IMR-90 (cell line): ENCODE measurements around the gene GCFC2. TPM values are rescaled to one million over a fixed set of nuclear protein-coding genes. Genes with fewer than 3 reads are reported as not detected.

Source experiments
- ATAC-seq: fragments of 200-7000 bp; cut with Tn5 transposase; 2 replicates; pipeline ENCODE4 v1.9.1; 2020; ENCODE audit warnings: low read depth, mild to moderate bottlenecking, moderate library complexity
- BruUV-seq: library from RNA; stranded (reverse); fragments of 400-500 nt; replicated peaks from 2 replicates; lab custom pipeline; 2021; lab: Mats Ljungman, UMichigan
- CTCF ChIA-PET: fragments of 300-600 bp; formaldehyde crosslinking; extraction: SDS; loops from one replicate; lab custom pipeline; 2021; ENCODE audit warnings: antibody characterized with exemption; lab: Yijun Ruan, JAX
- POLR2A ChIA-PET: fragments of 300-600 bp; sonication (Branson Sonifier 250); formaldehyde crosslinking; loops from one replicate; lab custom pipeline; 2022; ENCODE audit warnings: antibody characterized with exemption; ENCODE audit not compliant: unreplicated experiment; lab: Charles Lee
- DNase-seq: peaks from one replicate; pipeline ENCODE4 v3.0.0; 2013
- H2AFZ ChIP-seq: replicated peaks from 2 replicates; pipeline ENCODE3; 2013; ENCODE audit warnings: low read length, mild to moderate bottlenecking; ENCODE audit not compliant: poor library complexity
- H2AK5ac ChIP-seq: 2 replicates; pipeline ENCODE4 v1.6.1; 2013; ENCODE audit warnings: low read depth, low read length, inconsistent platforms
- H2AK9ac ChIP-seq: replicated peaks from 2 replicates; pipeline ENCODE3; 2013; ENCODE audit warnings: mild to moderate bottlenecking, low read depth, low read length, moderate library complexity; ENCODE audit not compliant: poor library complexity
- H2BK120ac ChIP-seq: 2 replicates; pipeline ENCODE4 v1.6.1; 2013; ENCODE audit warnings: low read depth, low read length, inconsistent platforms
- H2BK15ac ChIP-seq: 3 replicates; pipeline ENCODE4 v1.6.1; 2013; ENCODE audit warnings: low read depth, low read length, inconsistent platforms
- H2BK20ac ChIP-seq: 2 replicates; pipeline ENCODE4 v1.6.1; 2013; ENCODE audit warnings: low read depth, mild to moderate bottlenecking, inconsistent platforms, low read length, moderate library complexity
- H2BK5ac ChIP-seq: 2 replicates; pipeline ENCODE4 v1.6.1; 2013; ENCODE audit warnings: mild to moderate bottlenecking, low read depth, low read length, inconsistent platforms; ENCODE audit not compliant: poor library complexity, severe bottlenecking
- H3K14ac ChIP-seq: replicated peaks from 2 replicates; pipeline ENCODE4 v1.6.1; 2013; ENCODE audit warnings: low read depth, low read length, inconsistent platforms
- H3K18ac ChIP-seq: 2 replicates; pipeline ENCODE4 v1.6.1; 2013; ENCODE audit warnings: low read depth, low read length, control low read depth
- H3K23ac ChIP-seq: 2 replicates; pipeline ENCODE4 v1.6.1; 2013; ENCODE audit warnings: low read depth, low read length, inconsistent platforms
- H3K27ac ChIP-seq: 2 replicates; pipeline ENCODE4 v1.5.1; 2013; ENCODE audit warnings: mild to moderate bottlenecking, control low read depth, low read length; ENCODE audit not compliant: insufficient read depth
- H3K27me3 ChIP-seq: 2 replicates; pipeline ENCODE4 v1.6.1; 2013; ENCODE audit warnings: low read length; ENCODE audit not compliant: control insufficient read depth, insufficient read depth
- H3K36me3 ChIP-seq: 2 replicates; pipeline ENCODE4 v1.6.1; 2013; ENCODE audit warnings: low read length, mixed read lengths; ENCODE audit not compliant: control insufficient read depth, insufficient read depth
- H3K4ac ChIP-seq: 2 replicates; pipeline ENCODE4 v1.6.1; 2013; ENCODE audit warnings: low read depth, low read length, inconsistent platforms
- H3K4me1 ChIP-seq: 2 replicates; pipeline ENCODE4 v1.6.1; 2013; ENCODE audit warnings: low read length, mixed read lengths; ENCODE audit not compliant: control insufficient read depth, insufficient read depth
- H3K4me2 ChIP-seq: 2 replicates; pipeline ENCODE4 v1.6.1; 2013; ENCODE audit warnings: low read depth, mild to moderate bottlenecking, control low read depth, low read length, moderate library complexity
- H3K4me3 ChIP-seq: 2 replicates; pipeline ENCODE4 v1.5.1; 2013; ENCODE audit warnings: low read depth, mild to moderate bottlenecking, control low read depth, low read length, moderate library complexity; ENCODE audit not compliant: insufficient read depth
- H3K56ac ChIP-seq: 2 replicates; pipeline ENCODE4 v1.6.1; 2013; ENCODE audit warnings: low read length, inconsistent platforms; ENCODE audit not compliant: insufficient read depth; ENCODE audit errors: extremely low read depth
- H3K79me1 ChIP-seq, 2 experiments: 2 replicates each; pipeline ENCODE4 v1.6.1; 2013; ENCODE audit warnings: low read length in 2 of 2, inconsistent platforms in 1 of 2, low read depth in 1 of 2
- H3K9ac ChIP-seq: 2 replicates; pipeline ENCODE4 v1.6.1; 2013; ENCODE audit warnings: low read depth, low read length, control low read depth
- H3K9me1 ChIP-seq: 2 replicates; pipeline ENCODE4 v1.6.1; 2013; ENCODE audit warnings: low read length, inconsistent platforms; ENCODE audit not compliant: insufficient read depth
- H3K9me3 ChIP-seq: 2 replicates; pipeline ENCODE4 v1.6.1; 2013; ENCODE audit warnings: low read length; ENCODE audit not compliant: control insufficient read depth, insufficient read depth
- H4K20me1 ChIP-seq: 2 replicates; pipeline ENCODE4 v1.6.1; 2013; ENCODE audit warnings: low read length, inconsistent platforms; ENCODE audit not compliant: insufficient read depth
- H4K5ac ChIP-seq: 2 replicates; pipeline ENCODE4 v1.6.1; 2013; ENCODE audit warnings: mild to moderate bottlenecking, low read depth, low read length, control low read depth
- H4K8ac ChIP-seq, 2 experiments: 2 replicates each; pipeline ENCODE4 v1.6.1; 2013; ENCODE audit warnings: low read depth in 2 of 2, low read length in 2 of 2, control low read depth in 1 of 2, inconsistent platforms in 1 of 2
- H4K91ac ChIP-seq: 2 replicates; pipeline ENCODE4 v1.6.1; 2013; ENCODE audit warnings: low read depth, low read length, inconsistent platforms; ENCODE audit not compliant: insufficient read depth
- BHLHE40 ChIP-seq: fragments of 150-350 bp; IDR thresholded peaks from 2 replicates; pipeline ENCODE4 v1.6.1; 2016; ENCODE audit warnings: mild to moderate bottlenecking, low read depth, low read length
- CEBPB ChIP-seq: IDR thresholded peaks from 2 replicates; pipeline ENCODE4 v1.6.1; 2012; ENCODE audit warnings: low read depth, low read length, improper control_type of control experiment
- CHD1 ChIP-seq: IDR thresholded peaks from 2 replicates; pipeline ENCODE4 v1.6.1; 2012; ENCODE audit warnings: low read depth, low read length, improper control_type of control experiment
- CTCF ChIP-seq: conservative IDR thresholded peaks from 2 replicates; pipeline ENCODE4 v1.5.1; 2012; ENCODE audit warnings: mild to moderate bottlenecking, low read depth, low read length, improper control_type of control experiment
- ELK1 ChIP-seq: fragments of 150-350 bp; IDR thresholded peaks from 2 replicates; pipeline ENCODE4 v1.6.1; 2016; ENCODE audit warnings: low read depth, mild to moderate bottlenecking, low read length, moderate library complexity, borderline replicate concordance
- FOS ChIP-seq: fragments of 150-350 bp; IDR thresholded peaks from 2 replicates; pipeline ENCODE4 v1.6.1; 2016; ENCODE audit warnings: low read depth, low read length
- MAFK ChIP-seq: IDR thresholded peaks from 2 replicates; pipeline ENCODE4 v1.6.1; 2012; ENCODE audit warnings: low read depth, low read length, improper control_type of control experiment
- MAZ ChIP-seq: IDR thresholded peaks from 2 replicates; pipeline ENCODE4 v1.6.1; 2012; ENCODE audit warnings: low read depth, mild to moderate bottlenecking, low read length, improper control_type of control experiment, moderate library complexity, borderline replicate concordance
- MXI1 ChIP-seq: IDR thresholded peaks from 2 replicates; pipeline ENCODE4 v1.6.1; 2012; ENCODE audit warnings: low read depth, mild to moderate bottlenecking, low read length, moderate library complexity, borderline replicate concordance
- NFE2L2 ChIP-seq: fragments of 150-350 bp; IDR thresholded peaks from 2 replicates; pipeline ENCODE4 v1.6.1; 2016; ENCODE audit warnings: low read depth, mild to moderate bottlenecking, low read length
- POLR2A ChIP-seq: IDR thresholded peaks from 2 replicates; pipeline ENCODE4 v1.6.1; 2012; ENCODE audit warnings: mild to moderate bottlenecking, low read depth, low read length
- RFX5 ChIP-seq: IDR thresholded peaks from 2 replicates; pipeline ENCODE4 v1.8.0; 2012; ENCODE audit warnings: low read depth, mild to moderate bottlenecking, low read length, moderate library complexity
- SMC3 ChIP-seq: fragments of 150-350 bp; IDR thresholded peaks from 2 replicates; pipeline ENCODE4 v1.6.1; 2016; ENCODE audit warnings: low read depth, mild to moderate bottlenecking, antibody characterized with exemption, low read length, moderate library complexity
- WGBS, 2 experiments: methylation state at CpG; one replicate each; pipeline versions ENCODE4 v1.1.5 to v1.1.7; 2013; ENCODE audit warnings: missing lambda C conversion rate in 2 of 2; ENCODE audit not compliant: insufficient read length in 1 of 2; ENCODE audit errors: extremely low coverage in 2 of 2; 5-methylcytosine and 5-hydroxymethylcytosine counted together
- dilution Hi-C: fragments of 300-500 bp; cut with HindIII; formaldehyde crosslinking; loops from one replicate; pipeline ENCODE4 v1.14.3; 2018; ENCODE audit warnings: low sequenced_read_pairs; ENCODE audit not compliant: unreplicated experiment
- in situ Hi-C: fragments of 300-500 bp; cut with MboI; formaldehyde crosslinking; loops from 3 replicates; pipeline ENCODE4 v1.14.3; 2019; ENCODE audit warnings: low sequenced_read_pairs, inconsistent platforms, mixed read lengths
- intact Hi-C: fragments of 100-400 bp; cut with micrococcal nuclease; formaldehyde crosslinking; loops from 2 replicates; pipeline ENCODE4 v1.10.0; 2022
- polyA plus RNA-seq, 3 experiments: library from polyadenylated mRNA; depleted of rRNA; stranded (reverse); fragments of >200 nt; gene quantifications; 2 replicates each; pipeline ENCODE4 v1.2.3, GENCODE V29; 2012; ENCODE audit warnings: low replicate concordance in 1 of 3
- total RNA-seq: library from RNA; depleted of rRNA; stranded (reverse); fragments of >200 nt; gene quantifications from 2 replicates; pipeline ENCODE4 v1.2.3, GENCODE V29; 2012

The GCFC2 gene
- total and polyA plus RNA-seq, 2 of the 4 experiments (the other 2 are of a cell fraction), result 6.4 to 10.0 TPM

GRCh38 chr2:75634945-75635344 lies 75.8 kb downstream of the GCFC2 start:
- no peaks in the 10 kb centered on the region for H3K9me3 ChIP-seq
- dilution Hi-C loops, result loop anchor here (25.0 kb wide), 1 partner anchor 173 kb away; no protein-coding TSS in a partner anchor
- no peak for DNase-seq
- H2AK9ac ChIP-seq, result no peak overlapping the region
- H3K4me2 ChIP-seq, result no peak overlapping the region
- no peaks in the 10 kb centered on the region for H3K4me1 ChIP-seq
- no peak for TF ChIP-seq MAFK
- TF ChIP-seq SMC3, result no peak
- TF ChIP-seq BHLHE40, result no peak
- TF ChIP-seq CEBPB, result no peak
- TF ChIP-seq CTCF, result no peak
- no peak for TF ChIP-seq POLR2A
- no peak for TF ChIP-seq ELK1
- TF ChIP-seq MAZ, result no peak
- no peak for TF ChIP-seq CHD1
- TF ChIP-seq RFX5, result no peak
- no peak for TF ChIP-seq NFE2L2
- TF ChIP-seq FOS, result no peak
- no peak for TF ChIP-seq MXI1
- H3K18ac ChIP-seq, result no peak overlapping the region
- no peak overlapping the region for H3K4ac ChIP-seq
- H2AK5ac ChIP-seq, result no peak overlapping the region
- no peak overlapping the region for H3K14ac ChIP-seq
- H3K23ac ChIP-seq, result no peak overlapping the region
- H4K8ac ChIP-seq, result no peak overlapping the region
- no CpG with 5 or more reads among the region's 1 CpG for WGBS, 2 experiments
- no peak overlapping the region for H2BK20ac ChIP-seq
- ChIA-PET POLR2A (no interaction called here), CTCF (interaction anchor here (0.6 to 1.1 kb wide), 3 partner anchors 42 to 327 kb away, joined by 3 to 4 read pairs (median 4); no protein-coding TSS in a partner anchor)
- no peak overlapping the region for H4K5ac ChIP-seq
- H2BK5ac ChIP-seq, result no peak overlapping the region
- in situ Hi-C loops, result no loop called here
- H4K20me1 ChIP-seq, result no peaks in the 10 kb centered on the region
- no peaks in the 10 kb centered on the region for H3K79me1 ChIP-seq
- intact Hi-C loops, result no loop called here
- H2BK15ac ChIP-seq, result no peak overlapping the region
- H3K9ac ChIP-seq, result no peak overlapping the region
- H2BK120ac ChIP-seq, result no peak overlapping the region
- H3K56ac ChIP-seq, result no peak overlapping the region
- H3K27ac ChIP-seq, result no peak overlapping the region
- BruUV-seq, result no TSS peak
- no peaks in the 10 kb centered on the region; the same call in 1 of the 2 replicates for H3K9me1 ChIP-seq
- peaks cover 20% of the 10 kb centered on the region for H3K27me3 ChIP-seq
- no peak for ATAC-seq
- no peak overlapping the region for H4K91ac ChIP-seq
- no peak overlapping the region for H3K4me3 ChIP-seq
- no peak overlapping the region for H2AFZ ChIP-seq
- H3K36me3 ChIP-seq, result no peaks in the 10 kb centered on the region
